Measurements from ENCODE around the gene TSEN54. TPM values are rescaled to one million over a fixed set of nuclear protein-coding genes. Genes with fewer than 3 reads are reported as not detected.
A peak's percentile ranks its signal among the peaks of the same experiment; 100 is the strongest.

TSEN54 gene
- total and polyA plus RNA-seq, 2 experiments from 2014 or later: 45.9 to 62.5 TPM

DNA sequence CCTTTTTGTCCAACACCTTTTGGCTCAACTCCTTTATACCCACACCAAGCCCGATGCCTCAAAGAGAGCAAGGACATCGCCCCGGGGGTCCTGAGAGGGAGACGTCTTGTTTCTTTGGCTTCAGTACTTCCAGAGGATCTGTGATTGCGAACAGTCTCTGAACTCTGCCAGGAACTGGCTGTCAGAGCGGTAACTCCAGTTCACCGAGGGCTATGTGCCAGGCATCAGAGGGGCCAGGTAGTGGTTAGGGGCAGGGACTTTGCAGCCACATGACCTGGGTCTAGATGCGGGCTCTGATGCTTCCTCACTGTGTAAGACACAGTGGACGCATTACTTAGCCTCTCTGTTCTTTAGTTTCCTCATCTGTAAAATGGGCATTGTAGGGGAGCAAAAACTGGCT is 30.8 kb downstream of the TSEN54 start (continued):
- TF ChIP-seq, protein P1, sequence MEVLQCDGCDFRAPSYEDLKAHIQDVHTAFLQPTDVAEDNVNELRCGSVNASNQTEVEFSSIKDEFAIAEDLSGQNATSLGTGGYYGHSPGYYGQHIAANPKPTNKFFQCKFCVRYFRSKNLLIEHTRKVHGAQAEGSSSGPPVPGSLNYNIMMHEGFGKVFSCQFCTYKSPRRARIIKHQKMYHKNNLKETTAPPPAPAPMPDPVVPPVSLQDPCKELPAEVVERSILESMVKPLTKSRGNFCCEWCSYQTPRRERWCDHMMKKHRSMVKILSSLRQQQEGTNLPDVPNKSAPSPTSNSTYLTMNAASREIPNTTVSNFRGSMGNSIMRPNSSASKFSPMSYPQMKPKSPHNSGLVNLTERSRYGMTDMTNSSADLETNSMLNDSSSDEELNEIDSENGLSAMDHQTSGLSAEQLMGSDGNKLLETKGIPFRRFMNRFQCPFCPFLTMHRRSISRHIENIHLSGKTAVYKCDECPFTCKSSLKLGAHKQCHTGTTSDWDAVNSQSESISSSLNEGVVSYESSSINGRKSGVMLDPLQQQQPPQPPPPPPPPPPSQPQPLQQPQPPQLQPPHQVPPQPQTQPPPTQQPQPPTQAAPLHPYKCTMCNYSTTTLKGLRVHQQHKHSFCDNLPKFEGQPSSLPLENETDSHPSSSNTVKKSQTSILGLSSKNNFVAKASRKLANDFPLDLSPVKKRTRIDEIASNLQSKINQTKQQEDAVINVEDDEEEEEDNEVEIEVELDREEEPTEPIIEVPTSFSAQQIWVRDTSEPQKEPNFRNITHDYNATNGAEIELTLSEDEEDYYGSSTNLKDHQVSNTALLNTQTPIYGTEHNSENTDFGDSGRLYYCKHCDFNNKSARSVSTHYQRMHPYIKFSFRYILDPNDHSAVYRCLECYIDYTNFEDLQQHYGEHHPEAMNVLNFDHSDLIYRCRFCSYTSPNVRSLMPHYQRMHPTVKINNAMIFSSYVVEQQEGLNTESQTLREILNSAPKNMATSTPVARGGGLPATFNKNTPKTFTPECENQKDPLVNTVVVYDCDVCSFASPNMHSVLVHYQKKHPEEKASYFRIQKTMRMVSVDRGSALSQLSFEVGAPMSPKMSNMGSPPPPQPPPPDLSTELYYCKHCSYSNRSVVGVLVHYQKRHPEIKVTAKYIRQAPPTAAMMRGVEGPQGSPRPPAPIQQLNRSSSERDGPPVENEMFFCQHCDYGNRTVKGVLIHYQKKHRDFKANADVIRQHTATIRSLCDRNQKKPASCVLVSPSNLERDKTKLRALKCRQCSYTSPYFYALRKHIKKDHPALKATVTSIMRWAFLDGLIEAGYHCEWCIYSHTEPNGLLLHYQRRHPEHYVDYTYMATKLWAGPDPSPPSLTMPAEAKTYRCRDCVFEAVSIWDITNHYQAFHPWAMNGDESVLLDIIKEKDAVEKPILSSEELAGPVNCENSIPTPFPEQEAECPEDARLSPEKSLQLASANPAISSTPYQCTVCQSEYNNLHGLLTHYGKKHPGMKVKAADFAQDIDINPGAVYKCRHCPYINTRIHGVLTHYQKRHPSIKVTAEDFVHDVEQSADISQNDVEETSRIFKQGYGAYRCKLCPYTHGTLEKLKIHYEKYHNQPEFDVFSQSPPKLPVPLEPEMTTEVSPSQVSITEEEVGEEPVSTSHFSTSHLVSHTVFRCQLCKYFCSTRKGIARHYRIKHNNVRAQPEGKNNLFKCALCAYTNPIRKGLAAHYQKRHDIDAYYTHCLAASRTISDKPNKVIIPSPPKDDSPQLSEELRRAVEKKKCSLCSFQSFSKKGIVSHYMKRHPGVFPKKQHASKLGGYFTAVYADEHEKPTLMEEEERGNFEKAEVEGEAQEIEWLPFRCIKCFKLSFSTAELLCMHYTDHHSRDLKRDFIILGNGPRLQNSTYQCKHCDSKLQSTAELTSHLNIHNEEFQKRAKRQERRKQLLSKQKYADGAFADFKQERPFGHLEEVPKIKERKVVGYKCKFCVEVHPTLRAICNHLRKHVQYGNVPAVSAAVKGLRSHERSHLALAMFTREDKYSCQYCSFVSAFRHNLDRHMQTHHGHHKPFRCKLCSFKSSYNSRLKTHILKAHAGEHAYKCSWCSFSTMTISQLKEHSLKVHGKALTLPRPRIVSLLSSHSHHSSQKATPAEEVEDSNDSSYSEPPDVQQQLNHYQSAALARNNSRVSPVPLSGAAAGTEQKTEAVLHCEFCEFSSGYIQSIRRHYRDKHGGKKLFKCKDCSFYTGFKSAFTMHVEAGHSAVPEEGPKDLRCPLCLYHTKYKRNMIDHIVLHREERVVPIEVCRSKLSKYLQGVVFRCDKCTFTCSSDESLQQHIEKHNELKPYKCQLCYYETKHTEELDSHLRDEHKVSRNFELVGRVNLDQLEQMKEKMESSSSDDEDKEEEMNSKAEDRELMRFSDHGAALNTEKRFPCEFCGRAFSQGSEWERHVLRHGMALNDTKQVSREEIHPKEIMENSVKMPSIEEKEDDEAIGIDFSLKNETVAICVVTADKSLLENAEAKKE (CRISPR knock-in tag; IDR thresholded peaks at IDR 0.05): no peak
- no peak for TF ChIP-seq POLR2AphosphoS5 (IDR thresholded peaks at IDR 0.05; ENCODE audit: low read depth)

DNA sequence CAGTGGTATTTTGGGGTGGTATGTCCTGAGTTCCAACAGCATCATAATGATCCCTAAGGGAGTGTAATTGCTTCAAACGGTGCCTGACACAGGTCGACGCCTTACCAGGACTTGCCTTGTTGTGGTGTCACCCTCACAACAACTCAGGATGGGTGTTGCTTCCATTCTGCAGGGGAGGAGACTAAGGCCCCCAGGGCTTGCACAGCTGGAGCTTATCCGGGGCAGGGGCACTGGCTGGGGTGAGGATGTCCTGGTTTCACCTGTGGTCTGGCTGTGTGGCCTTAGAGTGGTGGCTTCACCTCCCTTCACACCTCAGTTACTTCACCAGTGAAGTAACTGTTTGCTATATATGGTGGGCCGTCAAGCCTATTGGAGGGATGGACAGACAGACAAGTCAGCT is 32.5 kb downstream of the TSEN54 start:
- H3K9me3 Mint-ChIP-seq: no peaks in the 10 kb centered on the region
- Histone ChIP-seq H2AFZ (no peak overlapping the region), H3K4me3 (no peak overlapping the region), H3K79me2 (replicated peaks; ENCODE audit: insufficient read depth) (no peaks in the 10 kb centered on the region), H3F3A (replicated peaks; ENCODE audit: low read depth) (0 out of 2 replicates have a peak, but pooled peaks cover 7% of the 10 kb centered on the region), H3K27me3 (ENCODE audit: insufficient read depth) (no peaks in the 10 kb centered on the region), H3K36me3 (ENCODE audit: insufficient read depth) (no peaks in the 10 kb centered on the region), H3K27ac (ENCODE audit: low read depth) (no peak overlapping the region), H3K4me2 (peak overlapping the region; percentile 86), H3K9me2 (ENCODE audit: insufficient read depth) (no peaks in the 10 kb centered on the region), H4K20me1 (replicated peaks; ENCODE audit: insufficient read depth) (peaks cover 3% of the 10 kb centered on the region; the same call in 1 of the 2 replicates), H3K4me1 (ENCODE audit: insufficient read depth) (peaks cover 7% of the 10 kb centered on the region; the same call in 1 of the 2 replicates)
- peaks cover 6% of the 10 kb centered on the region for H3K27me3 Mint-ChIP-seq (ENCODE audit: insufficient read depth, low read depth, poor library complexity)
- TF ChIP-seq, protein P2, sequence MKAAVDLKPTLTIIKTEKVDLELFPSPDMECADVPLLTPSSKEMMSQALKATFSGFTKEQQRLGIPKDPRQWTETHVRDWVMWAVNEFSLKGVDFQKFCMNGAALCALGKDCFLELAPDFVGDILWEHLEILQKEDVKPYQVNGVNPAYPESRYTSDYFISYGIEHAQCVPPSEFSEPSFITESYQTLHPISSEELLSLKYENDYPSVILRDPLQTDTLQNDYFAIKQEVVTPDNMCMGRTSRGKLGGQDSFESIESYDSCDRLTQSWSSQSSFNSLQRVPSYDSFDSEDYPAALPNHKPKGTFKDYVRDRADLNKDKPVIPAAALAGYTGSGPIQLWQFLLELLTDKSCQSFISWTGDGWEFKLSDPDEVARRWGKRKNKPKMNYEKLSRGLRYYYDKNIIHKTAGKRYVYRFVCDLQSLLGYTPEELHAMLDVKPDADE (IDR thresholded peaks at IDR 0.05): no peak
- TF ChIP-seq EZH2 (IDR thresholded peaks at IDR 0.05; ENCODE audit: low read depth, unreplicated experiment) (no peak), ZNF114 (CRISPR knock-in tag; IDR thresholded peaks at IDR 0.05) (no peak), NANOG (IDR thresholded peaks at IDR 0.05; ENCODE audit: borderline replicate concordance) (no peak), STAT1 (IDR thresholded peaks at IDR 0.05; ENCODE audit: unreplicated experiment) (no peak), EZH2phosphoT487 (IDR thresholded peaks at IDR 0.05; ENCODE audit: unreplicated experiment) (no peak)
- TF ChIP-seq, protein P1 (CRISPR knock-in tag; IDR thresholded peaks at IDR 0.05): no peak
- H3K36me3 Mint-ChIP-seq (ENCODE audit: low read depth): no peaks in the 10 kb centered on the region; the same call in 2 of the 3 replicates
- no peak for DNase-seq (ENCODE audit: low spot score)
- no peak overlapping the region for H3K27ac Mint-ChIP-seq
- peak overlapping the region; percentile 78; the same call in 1 of the 3 replicates for H3K4me3 Mint-ChIP-seq
- ATAC-seq: no peak
- H3K4me1 Mint-ChIP-seq: peaks cover 39% of the 10 kb centered on the region

All from GM23338 (cell line).